ENCODE measurements around the gene GPR157. TPM values are rescaled to one million over a fixed set of nuclear protein-coding genes. Genes with fewer than 3 reads are reported as not detected.

Gene GPR157
- polyA plus RNA-seq, 2 of the 4 experiments (the other 2 are of a cell fraction), result 3.6 to 4.7 TPM

DNA sequence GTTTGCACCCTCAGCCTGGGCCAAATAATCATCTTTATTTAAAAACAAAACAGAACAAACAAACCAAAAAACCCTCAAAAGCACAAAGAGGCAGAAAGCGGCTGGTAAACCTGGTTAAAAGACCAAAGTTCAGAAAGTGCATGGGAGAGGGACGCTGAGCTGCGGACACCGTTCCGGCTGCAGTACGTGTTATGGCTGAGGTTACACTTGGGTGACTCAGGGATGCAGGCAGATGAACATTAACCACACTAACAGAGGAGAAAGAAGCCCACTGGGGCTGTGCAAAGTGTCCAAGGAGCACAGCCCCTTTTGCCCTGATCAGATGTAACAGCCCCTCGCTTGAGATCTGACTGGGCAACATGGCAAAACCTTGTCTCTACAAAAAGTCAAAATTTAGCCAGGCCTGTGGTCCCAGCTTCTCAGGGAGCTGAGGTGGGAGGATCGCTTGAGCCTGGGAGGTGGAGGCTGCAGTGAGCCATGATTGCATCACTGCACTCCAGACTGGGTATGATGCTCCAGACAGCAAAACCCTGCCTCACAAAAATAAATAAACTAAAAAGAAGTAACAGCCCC lies 28.3 kb downstream of the GPR157 start:
- TF ChIP-seq SREBF2 (IDR thresholded peaks at IDR 0.05) (no peak), EHF (CRISPR knock-in tag; IDR thresholded peaks at IDR 0.05) (no peak), POLR2A (IDR thresholded peaks at IDR 0.05; ENCODE audit: low read length) (no peak)
- no peak overlapping the region for H3K27ac ChIP-seq
- ChIA-PET POLR2A (interaction anchor here (1.1 kb wide), 1 partner anchor 96 kb away, joined by 3 read pairs; no protein-coding TSS in a partner anchor), CTCF (interaction anchor here (1.0 to 6.1 kb wide), 10 partner anchors 9 to 240 kb away, joined by 3 to 36 read pairs (median 4); no protein-coding TSS in a partner anchor)
- no peak overlapping the region for H3K4me2 ChIP-seq
- no peaks in the 10 kb centered on the region for H3K9me3 ChIP-seq
- H3K4me1 ChIP-seq, result no peaks in the 10 kb centered on the region
- 90% methylated on average over 7 of the region's 8 CpGs for WGBS (ENCODE audit: missing lambda C conversion rate)
- DNase-seq (ENCODE audit: low read depth in 1 of 2, low spot score in 1 of 2), result no peak
- H3K4me3 ChIP-seq, result no peak overlapping the region
- ATAC-seq, result no peak; a peak in 1 of 6 replicates
- no peak for FAIRE-seq

- DNase-seq (ENCODE audit: low read depth in 1 of 2, low spot score in 1 of 2) (no peak), FAIRE-seq (no peak), ATAC-seq (peak in 1 of 2 experiments; percentile 46; a peak in 3 of 6 replicates)
- TF ChIP-seq, protein P1, sequence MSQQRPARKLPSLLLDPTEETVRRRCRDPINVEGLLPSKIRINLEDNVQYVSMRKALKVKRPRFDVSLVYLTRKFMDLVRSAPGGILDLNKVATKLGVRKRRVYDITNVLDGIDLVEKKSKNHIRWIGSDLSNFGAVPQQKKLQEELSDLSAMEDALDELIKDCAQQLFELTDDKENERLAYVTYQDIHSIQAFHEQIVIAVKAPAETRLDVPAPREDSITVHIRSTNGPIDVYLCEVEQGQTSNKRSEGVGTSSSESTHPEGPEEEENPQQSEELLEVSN (IDR thresholded peaks at IDR 0.05; ENCODE audit: borderline replicate concordance, low read depth), result no peak
- ChIA-PET POLR2A (no interaction called here), CTCF (interaction anchor here (0.6 to 3.2 kb wide), 4 partner anchors 11 to 239 kb away, joined by 3 to 14 read pairs (median 6); no protein-coding TSS in a partner anchor)
- no peak overlapping the region for H3K4me3 ChIP-seq
- no peak overlapping the region for H3K4me2 ChIP-seq
- 90% methylated on average over 6 of the region's 7 CpGs for WGBS (ENCODE audit: missing lambda C conversion rate)
- no peaks in the 10 kb centered on the region for H3K4me1 ChIP-seq
- no peak overlapping the region for H3K27ac ChIP-seq
- no peaks in the 10 kb centered on the region for H3K9me3 ChIP-seq
Observed at GRCh38 chr1:9099555-9099954, 29.3 kb downstream of the GPR157 start.

- Histone ChIP-seq H3K4me3 (no peak overlapping the region), H3K4me2 (no peak overlapping the region), H3K27ac (no peak overlapping the region), H3K9me3 (no peaks in the 10 kb centered on the region), H3K4me1 (no peaks in the 10 kb centered on the region)
- no peak for FAIRE-seq
- ChIA-PET CTCF (interaction anchor here (0.5 to 3.2 kb wide), 4 partner anchors 13 to 371 kb away, joined by 4 to 14 read pairs (median 7); no protein-coding TSS in a partner anchor), POLR2A (no interaction called here)
- no peak for DNase-seq (ENCODE audit: low read depth in 1 of 2, low spot score in 1 of 2)
- TF ChIP-seq JUN (IDR thresholded peaks at IDR 0.05) (no peak), EHF (CRISPR knock-in tag; IDR thresholded peaks at IDR 0.05) (no peak), TP53 (CRISPR knock-in tag; IDR thresholded peaks at IDR 0.05) (no peak), HMGXB4 (CRISPR knock-in tag; IDR thresholded peaks at IDR 0.05; ENCODE audit: borderline replicate concordance) (no peak), REST (IDR thresholded peaks at IDR 0.05) (no peak), PHF8 (IDR thresholded peaks at IDR 0.05; ENCODE audit: borderline replicate concordance, low read depth) (no peak), FOXS1 (CRISPR knock-in tag; IDR thresholded peaks at IDR 0.05) (no peak)
- TF ChIP-seq, protein P2, sequence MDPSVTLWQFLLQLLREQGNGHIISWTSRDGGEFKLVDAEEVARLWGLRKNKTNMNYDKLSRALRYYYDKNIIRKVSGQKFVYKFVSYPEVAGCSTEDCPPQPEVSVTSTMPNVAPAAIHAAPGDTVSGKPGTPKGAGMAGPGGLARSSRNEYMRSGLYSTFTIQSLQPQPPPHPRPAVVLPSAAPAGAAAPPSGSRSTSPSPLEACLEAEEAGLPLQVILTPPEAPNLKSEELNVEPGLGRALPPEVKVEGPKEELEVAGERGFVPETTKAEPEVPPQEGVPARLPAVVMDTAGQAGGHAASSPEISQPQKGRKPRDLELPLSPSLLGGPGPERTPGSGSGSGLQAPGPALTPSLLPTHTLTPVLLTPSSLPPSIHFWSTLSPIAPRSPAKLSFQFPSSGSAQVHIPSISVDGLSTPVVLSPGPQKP (IDR thresholded peaks at IDR 0.05; ENCODE audit: low read depth, low read length), result no peak
- ATAC-seq, result no peak
- WGBS (ENCODE audit: missing lambda C conversion rate), result 75% methylated on average over 13 of the region's 13 CpGs
Observed at GRCh38 chr1:9097947-9098705, 30.8 kb downstream of the GPR157 start.
